GM12878 (cell line): Measurements from ENCODE around the gene PDGFC. TPM values are rescaled to one million over a fixed set of nuclear protein-coding genes. Genes with fewer than 3 reads are reported as not detected.

ENCODE experiments used
- ATAC-seq: fragments of 200-7000 bp; cut with Tn5 transposase; 3 replicates; pipeline ENCODE4 v1.9.1; 2020; ENCODE audit warnings: mild to moderate bottlenecking, moderate library complexity
- BruUV-seq: library from RNA; stranded (reverse); fragments of 400-500 nt; replicated peaks from 2 replicates; lab custom pipeline; 2021; lab: Mats Ljungman, UMichigan
- CTCF ChIA-PET: fragments of 300-600 bp; sonication (Branson Sonifier 250); formaldehyde crosslinking; extraction: SDS; loops from one replicate; lab custom pipeline; 2021; ENCODE audit warnings: inconsistent platforms; lab: Yijun Ruan, JAX
- POLR2A ChIA-PET: fragments of 350-600 bp; formaldehyde crosslinking; extraction: SDS; loops from one replicate; lab custom pipeline; 2021; ENCODE audit warnings: inconsistent platforms; lab: Charles Lee
- RAD21 ChIA-PET: fragments of 300-600 bp; sonication (Branson Sonifier 250); formaldehyde crosslinking; loops from one replicate; lab custom pipeline; 2023; ENCODE audit warnings: antibody characterized with exemption; ENCODE audit not compliant: unreplicated experiment; lab: Charles Lee
- SMC1A ChIA-PET: fragments of 300-600 bp; sonication (Branson Sonifier 250); formaldehyde crosslinking; loops from one replicate; lab custom pipeline; 2023; ENCODE audit not compliant: unreplicated experiment, uncharacterized antibody; lab: Charles Lee
- DNase-seq: peaks from one replicate; pipeline ENCODE4 v3.0.0-alpha.2; 2011; ENCODE audit warnings: low read depth, low spot score
- FAIRE-seq: peaks from 3 replicates; lab custom pipeline; 2011; peaks lifted over from hg19 to GRCh38; lab: Jason Lieb, UNC
- H2AFZ ChIP-seq: 2 replicates; pipeline ENCODE4 v1.6.0; 2011; ENCODE audit warnings: low read depth, low read length, control low read depth; ENCODE audit not compliant: control insufficient read depth
- H3K27ac ChIP-seq: 2 replicates; pipeline ENCODE4 v1.5.1; 2011; ENCODE audit warnings: control low read depth; ENCODE audit not compliant: control insufficient read depth, insufficient read depth
- H3K27me3 ChIP-seq, 2 experiments: replicated peaks in 1 of 2; 2 replicates each; pipeline versions ENCODE4 v1.6.0 to v1.6.1; 2011; ENCODE audit warnings: low read length in 1 of 2; ENCODE audit not compliant: control insufficient read depth in 2 of 2, insufficient read depth in 2 of 2
- H3K36me3 ChIP-seq, 2 experiments: 2 replicates each; pipeline ENCODE4 v1.5.1; 2011; ENCODE audit warnings: low read length in 1 of 2; ENCODE audit not compliant: control insufficient read depth in 2 of 2, insufficient read depth in 2 of 2
- H3K4me1 ChIP-seq: 2 replicates; pipeline ENCODE4 v1.6.1; 2011; ENCODE audit warnings: mild to moderate bottlenecking, low read length, moderate library complexity, mixed read lengths; ENCODE audit not compliant: control insufficient read depth, insufficient read depth
- H3K4me2 ChIP-seq: 2 replicates; pipeline ENCODE4 v1.6.0; 2011; ENCODE audit warnings: control low read depth; ENCODE audit not compliant: control insufficient read depth, insufficient read depth
- H3K4me3 ChIP-seq: fragments of 200-600 bp; sonication (generic); 2 replicates; pipeline ENCODE4 v1.5.1; 2016
- H3K79me2 ChIP-seq: 2 replicates; pipeline ENCODE4 v1.6.0; 2011; ENCODE audit warnings: low read length; ENCODE audit not compliant: control insufficient read depth, insufficient read depth
- H3K9ac ChIP-seq: 2 replicates; pipeline ENCODE4 v1.8.0; 2011; ENCODE audit warnings: low read length, control low read depth, mixed read lengths; ENCODE audit not compliant: control insufficient read depth, insufficient read depth
- H3K9me3 ChIP-seq: replicated peaks from 3 replicates; pipeline ENCODE4 v1.5.1; 2011; ENCODE audit warnings: mild to moderate bottlenecking, low read length; ENCODE audit not compliant: control insufficient read depth, insufficient read depth
- H4K20me1 ChIP-seq: 2 replicates; pipeline ENCODE4 v1.6.0; 2011; ENCODE audit not compliant: control insufficient read depth, insufficient read depth
- BMI1 ChIP-seq: fragments of 450-650 bp; IDR thresholded peaks from 2 replicates; pipeline ENCODE4 v1.6.1; 2016; ENCODE audit warnings: mild to moderate bottlenecking, moderate library complexity, borderline replicate concordance
- CREM ChIP-seq: IDR thresholded peaks from 2 replicates; pipeline ENCODE4 v1.6.1; 2014; ENCODE audit warnings: antibody characterized with exemption, low read depth
- E2F4 ChIP-seq: IDR thresholded peaks from 2 replicates; pipeline ENCODE4 v1.6.1; 2012; ENCODE audit warnings: low read depth, low read length, improper control_type of control experiment
- IKZF1 ChIP-seq: fragments of 450-650 bp; conservative IDR thresholded peaks from 2 replicates; pipeline ENCODE4 v1.6.1; 2017; ENCODE audit warnings: antibody characterized with exemption, mild to moderate bottlenecking
- IKZF2 ChIP-seq, 2 experiments: fragments of 450-650 bp; IDR thresholded peaks; 2 replicates each; pipeline ENCODE4 v1.6.1; 2017; ENCODE audit warnings: mild to moderate bottlenecking in 2 of 2, moderate library complexity in 2 of 2
- LARP7 ChIP-seq: fragments of 450-650 bp; IDR thresholded peaks from 2 replicates; pipeline ENCODE4 v1.6.1; 2017; ENCODE audit warnings: mild to moderate bottlenecking
- NFXL1 ChIP-seq: fragments of 450-650 bp; IDR thresholded peaks from 2 replicates; pipeline ENCODE4 v1.6.1; 2017; ENCODE audit warnings: antibody characterized with exemption, mild to moderate bottlenecking, borderline replicate concordance
- NR2C2 ChIP-seq: IDR thresholded peaks from 2 replicates; pipeline ENCODE4 v1.6.1; 2011; ENCODE audit warnings: borderline replicate concordance, low read depth; ENCODE audit not compliant: control insufficient read depth, insufficient read length
- RAD21 ChIP-seq: IDR thresholded peaks from 2 replicates; pipeline ENCODE4 v1.6.1; 2011; ENCODE audit warnings: mild to moderate bottlenecking, low read depth, low read length, moderate library complexity; ENCODE audit not compliant: insufficient read depth
- SIN3A ChIP-seq: IDR thresholded peaks from 2 replicates; pipeline ENCODE4 v1.6.1; 2012; ENCODE audit warnings: low read depth, low read length, improper control_type of control experiment
- SPI1 ChIP-seq: IDR thresholded peaks from 2 replicates; pipeline ENCODE4 v1.6.1; 2011; ENCODE audit warnings: low read depth, mild to moderate bottlenecking, low read length, moderate library complexity, borderline replicate concordance; ENCODE audit not compliant: insufficient read depth
- YY1 ChIP-seq: IDR thresholded peaks from 2 replicates; pipeline ENCODE4 v1.6.1; 2011; ENCODE audit warnings: low read depth, mild to moderate bottlenecking, low read length
- ZBTB40 ChIP-seq: fragments of 450-650 bp; IDR thresholded peaks from 2 replicates; pipeline ENCODE4 v1.6.1; 2016; ENCODE audit warnings: mild to moderate bottlenecking, moderate library complexity, borderline replicate concordance
- ZNF217 ChIP-seq: fragments of 450-650 bp; IDR thresholded peaks from 2 replicates; pipeline ENCODE4 v1.6.1; 2017; ENCODE audit warnings: antibody characterized with exemption, mild to moderate bottlenecking
- WGBS: methylation state at CpG from one replicate; pipeline ENCODE4 v1.1.6; 2016; ENCODE audit warnings: low lambda C conversion rate; ENCODE audit not compliant: insufficient replicate concordance, insufficient coverage; ENCODE audit errors: missing lambda C conversion rate; 5-methylcytosine and 5-hydroxymethylcytosine counted together
- in situ Hi-C: fragments of 300-500 bp; cut with MboI; formaldehyde crosslinking; loops from 9 replicates; pipeline ENCODE4 v1.14.3; 2018; ENCODE audit warnings: mixed read lengths
- intact Hi-C: fragments of 100-400 bp; cut with micrococcal nuclease; formaldehyde crosslinking; loops from one replicate; pipeline ENCODE4 v1.14.2; 2022; ENCODE audit not compliant: unreplicated experiment
- polyA plus RNA-seq, 11 experiments: library from polyadenylated mRNA; depleted of rRNA in 4 of 11; unstranded in 6 of 11; stranded (reverse) in 5 of 11; fragments of >200 nt; fragmentation: Nextera tagmentation in 4 of 11; fragmentation: Illumina TruSeq in 1 of 11; extraction: Ambion mirVana in 4 of 11; extraction: Trizol in 1 of 11; gene quantifications; 1 replicate in 1 of 11; 2 replicates in 10 of 11; pipeline versions ENCODE4 v1.2.1 to v1.2.3, GENCODE V29; 2011 to 2016; ENCODE audit warnings: inconsistent platforms in 2 of 11, missing spikeins in 2 of 11, low read depth in 1 of 11
- total RNA-seq, 4 experiments: library from RNA; depleted of rRNA in 3 of 4; stranded (reverse); fragments of >200 nt in 3 of 4; fragmentation: Illumina TruSeq in 1 of 4; extraction: Trizol in 1 of 4; gene quantifications; 2 replicates each; pipeline versions ENCODE4 v1.2.1 to v1.2.3, GENCODE V29; 2013 to 2021

PDGFC gene
- total and polyA plus RNA-seq, 10 of the 15 experiments (the other 5 are each of a cell fraction or from before 2014, with no cell fraction given) = 0.02 to 0.18 TPM; not detected in 8

- SMC1A ChIA-PET = interaction anchor here (0.9 kb wide), 1 partner anchor 10 kb away, joined by 4 read pairs; no protein-coding TSS in a partner anchor
- TF ChIP-seq E2F4 (no peak), CREM (no peak)
- TF ChIP-seq, all 136 proteins: peak for 0
- Histone ChIP-seq H2AFZ (no peak overlapping the region), H3K4me1 (no peaks in the 10 kb centered on the region), H3K4me2 (no peak overlapping the region), H3K27me3 (no peaks in the 10 kb centered on the region), H3K36me3 (no peaks in the 10 kb centered on the region), H4K20me1 (no peaks in the 10 kb centered on the region), H3K27ac (no peak overlapping the region), H3K4me3 (no peak overlapping the region), H3K9ac (no peak overlapping the region), H3K79me2 (no peaks in the 10 kb centered on the region), H3K9me3 (no peaks in the 10 kb centered on the region)
- no peak for FAIRE-seq
- ChIA-PET CTCF (no interaction called here), RAD21 (no interaction called here), POLR2A (no interaction called here)
- no peak for ATAC-seq
- BruUV-seq = no TSS peak
- DNase-seq = no peak
- intact Hi-C loops (no loop called here), in situ Hi-C loops (no loop called here)
- 50% methylated on average over 4 of the region's 4 CpGs for WGBS
These were observed 192.6 kb downstream of the PDGFC start for GRCh38 chr4:156779042-156779441.

- in situ Hi-C loops = no loop called here
- TF ChIP-seq NFXL1 (no peak), SPI1 (no peak), ZBTB40 (no peak), IKZF1 (no peak), BMI1 (no peak), SIN3A (no peak), RAD21 (no peak), LARP7 (no peak), NR2C2 (no peak), YY1 (no peak), IKZF2 (IDR thresholded peaks at IDR 0.05) (no peak), ZNF217 (no peak)
These were observed 193.0 kb downstream of the PDGFC start for GRCh38 chr4:156778606-156779005.

More at GRCh38 chr4:156778606-156779005, 193.0 kb downstream of the PDGFC start:
- ChIA-PET RAD21 (no interaction called here), SMC1A (interaction anchor here (0.9 kb wide), 1 partner anchor 10 kb away, joined by 4 read pairs; no protein-coding TSS in a partner anchor), POLR2A (no interaction called here), CTCF (no interaction called here)
- H3K79me2 ChIP-seq = no peaks in the 10 kb centered on the region
- H3K27ac ChIP-seq = no peak overlapping the region
- H3K9ac ChIP-seq = no peak overlapping the region
- H3K4me2 ChIP-seq = no peak overlapping the region
- no peaks in the 10 kb centered on the region for H3K36me3 ChIP-seq
- no peak for FAIRE-seq
- no peaks in the 10 kb centered on the region for H3K9me3 ChIP-seq
- WGBS = 32% methylated on average over 1 of the region's 1 CpG
- H2AFZ ChIP-seq = no peak overlapping the region
- no peak for DNase-seq
- intact Hi-C loops = no loop called here
- no peaks in the 10 kb centered on the region for H3K27me3 ChIP-seq
- H4K20me1 ChIP-seq = no peaks in the 10 kb centered on the region
- no peak overlapping the region for H3K4me3 ChIP-seq
- no TSS peak for BruUV-seq
- no peaks in the 10 kb centered on the region for H3K4me1 ChIP-seq
- no peak for ATAC-seq
